ACC112 (cell line): Measurements from ENCODE around the gene TESMIN.

Source experiments
- H2AFZ ChIP-seq: fragments of 200-600 bp; sonication (generic); one replicate; pipeline ENCODE4 v1.6.0; 2017; ENCODE audit warnings: antibody characterized with exemption, low read length; ENCODE audit not compliant: unreplicated experiment
- H3K27ac ChIP-seq: fragments of 200-600 bp; sonication (generic); 2 replicates; pipeline ENCODE4 v1.5.1; 2014; ENCODE audit warnings: low read depth, mild to moderate bottlenecking, antibody characterized with exemption, low read length, moderate library complexity
- H3K27me3 ChIP-seq: fragments of 200-600 bp; sonication (generic); 2 replicates; pipeline ENCODE4 v1.6.1; 2014; ENCODE audit warnings: mild to moderate bottlenecking, antibody characterized with exemption, low read length, moderate library complexity, mixed read lengths; ENCODE audit not compliant: insufficient read depth
- H3K36me3 ChIP-seq: fragments of 200-600 bp; sonication (generic); 2 replicates; pipeline ENCODE4 v1.6.1; 2016; ENCODE audit warnings: mild to moderate bottlenecking, antibody characterized with exemption, low read length, moderate library complexity, mixed read lengths; ENCODE audit not compliant: insufficient read depth
- H3K4me1 ChIP-seq: fragments of 200-600 bp; sonication (generic); one replicate; pipeline ENCODE4 v1.6.1; 2016; ENCODE audit warnings: low read length, mixed read lengths; ENCODE audit not compliant: insufficient read depth, unreplicated experiment, control insufficient read depth
- H3K4me3 ChIP-seq: fragments of 200-600 bp; sonication (generic); 2 replicates; pipeline ENCODE4 v1.5.1; 2014; ENCODE audit warnings: mild to moderate bottlenecking, low read depth, low read length
- H3K79me2 ChIP-seq: fragments of 200-600 bp; sonication (generic); one replicate; pipeline ENCODE4 v1.6.0; 2016; ENCODE audit warnings: low read length; ENCODE audit not compliant: control insufficient read depth, unreplicated experiment, insufficient read depth

Gene TESMIN

GRCh38 chr11:68761801-68762200, 10.5 kb upstream of the TESMIN start:
- H3K27ac ChIP-seq = no peak overlapping the region
- no peaks in the 10 kb centered on the region for H3K4me1 ChIP-seq
- H3K27me3 ChIP-seq = no peaks in the 10 kb centered on the region

GRCh38 chr11:68759991-68760390, 8.7 kb upstream of the TESMIN start:
- no peak overlapping the region for H2AFZ ChIP-seq
- H3K4me3 ChIP-seq = no peak overlapping the region
- no peaks in the 10 kb centered on the region for H3K4me1 ChIP-seq
- no peak overlapping the region for H3K27ac ChIP-seq
- H3K36me3 ChIP-seq = peaks cover 11% of the 10 kb centered on the region; the same call in 1 of the 2 replicates
- H3K79me2 ChIP-seq = no peaks in the 10 kb centered on the region
- H3K27me3 ChIP-seq = no peaks in the 10 kb centered on the region

More at GRCh38 chr11:68761801-68762200, 10.5 kb upstream of the TESMIN start:
- Histone ChIP-seq H3K36me3 (peaks cover 7% of the 10 kb centered on the region; the same call in 1 of the 2 replicates), H3K4me3 (no peak overlapping the region), H3K79me2 (no peaks in the 10 kb centered on the region), H2AFZ (no peak overlapping the region)

GRCh38 chr11:68757711-68758110, 6.4 kb upstream of the TESMIN start:
- Histone ChIP-seq H3K36me3 (peaks cover 14% of the 10 kb centered on the region; the same call in 1 of the 2 replicates), H3K27me3 (no peaks in the 10 kb centered on the region), H3K79me2 (no peaks in the 10 kb centered on the region), H3K4me3 (no peak overlapping the region), H3K4me1 (no peaks in the 10 kb centered on the region), H2AFZ (no peak overlapping the region), H3K27ac (no peak overlapping the region)

- no peaks in the 10 kb centered on the region for H3K4me1 ChIP-seq
- H3K36me3 ChIP-seq = peaks cover 13% of the 10 kb centered on the region; the same call in 1 of the 2 replicates
- no peaks in the 10 kb centered on the region for H3K79me2 ChIP-seq
- no peak overlapping the region for H2AFZ ChIP-seq
- H3K27me3 ChIP-seq = peaks cover 1% of the 10 kb centered on the region; the same call in 1 of the 2 replicates
- no peak overlapping the region for H3K27ac ChIP-seq
- H3K4me3 ChIP-seq = no peak overlapping the region
Observed at GRCh38 chr11:68756171-68756766, 4.9 kb upstream of the TESMIN start.

GRCh38 chr11:68753300-68753699, 2.0 kb upstream of the TESMIN start:
- Histone ChIP-seq H3K27ac (no peak overlapping the region), H3K4me1 (no peaks in the 10 kb centered on the region), H3K79me2 (no peaks in the 10 kb centered on the region), H3K4me3 (no peak overlapping the region), H2AFZ (no peak overlapping the region), H3K36me3 (peaks cover 10% of the 10 kb centered on the region; the same call in 1 of the 2 replicates), H3K27me3 (peaks cover 21% of the 10 kb centered on the region)

GRCh38 chr11:68751004-68751325, 355 bp downstream of the TESMIN start:
- Histone ChIP-seq H3K79me2 (no peaks in the 10 kb centered on the region), H3K36me3 (peaks cover 3% of the 10 kb centered on the region; the same call in 1 of the 2 replicates), H3K27me3 (peaks cover 23% of the 10 kb centered on the region), H3K4me3 (peak overlapping the region; percentile 63; the same call in 1 of the 2 replicates), H3K4me1 (no peaks in the 10 kb centered on the region), H2AFZ (no peak overlapping the region), H3K27ac (no peak overlapping the region)

GRCh38 chr11:68750195-68751003, 921 bp downstream of the TESMIN start:
- H3K4me1 ChIP-seq = no peaks in the 10 kb centered on the region
- peaks cover 23% of the 10 kb centered on the region for H3K27me3 ChIP-seq
- H3K36me3 ChIP-seq = peaks cover 3% of the 10 kb centered on the region; the same call in 1 of the 2 replicates
- no peak overlapping the region for H2AFZ ChIP-seq
- H3K79me2 ChIP-seq = no peaks in the 10 kb centered on the region
- no peak overlapping the region for H3K4me3 ChIP-seq
- H3K27ac ChIP-seq = no peak overlapping the region

GRCh38 chr11:68749229-68750123, 1.8 kb downstream of the TESMIN start:
- H3K79me2 ChIP-seq = no peaks in the 10 kb centered on the region
- H3K4me3 ChIP-seq = no peak overlapping the region
- peaks cover 3% of the 10 kb centered on the region; the same call in 1 of the 2 replicates for H3K36me3 ChIP-seq
- no peaks in the 10 kb centered on the region for H3K4me1 ChIP-seq
- peaks cover 23% of the 10 kb centered on the region for H3K27me3 ChIP-seq
- H3K27ac ChIP-seq = no peak overlapping the region
- no peak overlapping the region for H2AFZ ChIP-seq

- H3K36me3 ChIP-seq = no peaks in the 10 kb centered on the region
- H3K27me3 ChIP-seq = peaks cover 23% of the 10 kb centered on the region
- H3K27ac ChIP-seq = no peak overlapping the region
- H3K79me2 ChIP-seq = no peaks in the 10 kb centered on the region
- H3K4me1 ChIP-seq = no peaks in the 10 kb centered on the region
- H2AFZ ChIP-seq = no peak overlapping the region
- H3K4me3 ChIP-seq = no peak overlapping the region
Observed at GRCh38 chr11:68748061-68748460, 3.3 kb downstream of the TESMIN start.

- no peak overlapping the region for H3K4me3 ChIP-seq
- no peaks in the 10 kb centered on the region for H3K36me3 ChIP-seq
- no peaks in the 10 kb centered on the region for H3K4me1 ChIP-seq
- H3K79me2 ChIP-seq = no peaks in the 10 kb centered on the region
- peaks cover 7% of the 10 kb centered on the region for H3K27me3 ChIP-seq
- no peak overlapping the region for H2AFZ ChIP-seq
- no peak overlapping the region for H3K27ac ChIP-seq
Observed at GRCh38 chr11:68743539-68743938, 7.8 kb downstream of the TESMIN start.
